Anterior cingulate cortex (tissue), 58 donors: ENCODE data around the gene MMS22L.

ENCODE experiments used
- DNase-seq, 58 donors: peaks; one replicate each; lab custom pipeline; 2025; lab: John Stamatoyannopoulos, UW

MMS22L gene

DNA sequence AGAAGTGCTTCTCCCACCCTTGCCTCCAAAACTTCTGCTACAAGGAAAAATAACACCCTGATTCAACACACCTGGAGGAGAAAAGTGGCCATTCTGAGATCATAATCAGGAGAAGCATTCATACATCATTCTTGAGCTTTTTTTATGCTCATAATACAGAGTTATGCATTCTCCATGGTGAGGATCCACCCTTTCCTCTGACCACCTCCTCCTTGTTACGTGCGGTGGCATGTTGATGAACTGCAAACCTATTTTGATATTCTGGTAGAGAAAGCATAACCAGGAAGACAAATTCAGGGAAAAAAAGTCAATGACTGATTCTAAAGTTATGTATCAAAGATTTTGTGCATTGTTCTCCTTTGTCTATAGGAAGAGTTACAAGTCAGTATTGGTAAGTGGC lies 188.6 kb downstream of the MMS22L start:
- no peak for DNase-seq

DNA sequence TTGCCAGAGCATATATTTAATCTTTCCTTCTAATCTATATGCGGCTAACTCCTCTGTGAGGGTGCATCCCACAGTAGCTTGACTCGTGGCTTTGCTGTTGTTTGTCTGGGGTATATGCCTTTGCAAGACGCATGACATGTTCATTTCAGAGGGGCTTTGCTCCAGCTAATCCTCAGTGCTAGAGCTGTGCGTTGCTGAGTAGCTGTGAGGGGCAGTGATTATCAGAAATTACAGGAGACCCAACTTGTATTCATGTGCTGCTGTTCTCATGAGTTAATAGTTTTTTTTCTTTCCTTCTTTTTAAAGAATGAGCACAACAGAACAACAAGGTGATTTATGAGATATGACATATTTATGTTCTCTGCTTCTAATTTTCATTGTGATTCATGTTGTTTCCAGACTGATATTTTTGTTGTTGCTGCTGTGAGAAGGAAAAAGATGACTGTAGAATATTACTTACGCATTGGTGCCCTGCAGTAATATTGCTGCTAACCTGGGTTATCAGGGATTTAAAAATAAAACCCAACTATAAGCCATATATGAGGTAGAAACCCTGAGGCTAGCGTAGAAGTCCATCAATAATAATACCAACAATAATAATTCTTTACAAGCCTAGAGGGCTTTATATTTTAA lies 190.2 kb downstream of the MMS22L start:
- DNase-seq: no peak
